ENCODE measurements around the gene SEC31A. TPM values are rescaled to one million over a fixed set of nuclear protein-coding genes. Genes with fewer than 3 reads are reported as not detected.

SEC31A gene
- polyA plus RNA-seq, result 83.6 and 105 TPM in 2 replicates

DNA sequence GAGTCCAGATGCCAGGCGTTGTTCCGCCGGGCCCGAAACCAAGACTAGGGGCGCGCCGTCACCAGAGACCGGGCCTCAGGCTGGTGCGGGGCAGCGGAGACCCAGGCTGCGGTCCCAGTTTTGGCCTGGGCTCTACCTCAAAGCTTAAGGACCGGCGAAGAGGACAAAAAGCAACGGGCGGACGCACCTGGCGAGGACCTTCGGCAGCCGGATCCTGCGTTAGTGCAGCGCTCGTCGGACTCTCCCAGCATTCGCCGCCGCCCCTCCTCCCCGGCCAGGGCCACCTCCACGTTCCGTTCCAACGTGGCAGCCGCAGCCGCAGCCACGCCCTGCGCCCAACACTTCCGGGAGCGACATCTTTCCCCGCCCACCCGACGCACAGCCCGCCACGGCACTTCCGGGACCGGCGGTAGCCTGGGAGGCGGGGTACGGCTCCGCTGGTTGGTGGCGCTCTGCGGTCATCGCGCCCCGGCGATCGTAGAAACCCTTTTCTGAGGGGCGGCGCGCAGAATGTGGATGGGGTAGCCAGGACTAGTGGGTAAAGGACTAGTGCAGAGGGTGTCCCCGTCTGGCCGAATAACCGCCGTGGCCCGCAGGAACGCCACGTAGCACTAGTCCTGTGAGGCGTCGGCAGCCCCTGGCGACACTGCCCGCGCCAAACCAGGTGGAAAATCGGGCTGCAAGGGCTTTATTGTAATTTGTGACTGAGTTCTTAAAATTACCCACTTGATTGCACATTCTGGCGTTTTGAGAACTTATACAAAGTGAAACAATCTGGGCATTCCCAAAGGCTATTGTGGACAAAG lies at the start of gene SEC31A:
TSS of gene SEC31A (minus strand) at position 253 of the 806 bp plus-strand sequence. CDS start 9,217 bp downstream, outside the sequence.

GRCh38 chr4:82900411-82901182 lies 9.6 kb upstream of the SEC31A start, which contains the start of gene THAP9:
TSS of gene THAP9 (plus strand) at chr4:82900735. CDS start at chr4:82900803, 68 bp downstream.

GRCh38 chr4:82798168-82799005 lies 92.6 kb downstream of the SEC31A start, which contains the start of gene SCD5:
TSS of gene SCD5 (minus strand) at chr4:82798796. CDS start at chr4:82798537, 259 bp downstream.

Other genes starting within 250 kb of the SEC31A start
- 439 and 536 TPM in 2 replicates for gene SCD5, start 92.4 kb downstream of the SEC31A start, polyA plus RNA-seq
- 4.8 and 6.4 TPM in 2 replicates for gene THAP9, start 9.6 kb upstream of the SEC31A start, polyA plus RNA-seq
- gene LIN54, start 119.7 kb upstream of the SEC31A start, polyA plus RNA-seq, result 10.9 and 15.7 TPM in 2 replicates
- gene COPS4, start 144.0 kb upstream of the SEC31A start, polyA plus RNA-seq, result 166 and 220 TPM in 2 replicates
- gene PLAC8, start 223.6 kb upstream of the SEC31A start, polyA plus RNA-seq, result 1.6 TPM in 1 of 2 replicates, not detected in the other

All from Purkinje cell (primary cell).